Heart right ventricle (tissue), 16 donors: ENCODE results near the gene CHST13. TPM values are rescaled to one million over a fixed set of nuclear protein-coding genes. Genes with fewer than 3 reads are reported as not detected.
A peak's percentile ranks its signal among the peaks of the same experiment; 100 is the strongest.

Experiments
- ATAC-seq, 8 donors: fragments of 200-7000 bp; cut with Tn5 transposase; one replicate each; pipeline ENCODE4 v1.9.1; 2020; ENCODE audit warnings: mild to moderate bottlenecking in 8 of 8, moderate library complexity in 8 of 8, moderate number of reproducible peaks in 1 of 8
- DNase-seq, 2 donors: peaks; one replicate each; pipeline ENCODE4 v3.0.0-alpha.2; 2020
- H3K27ac ChIP-seq, 10 donors: fragments of 200-600 bp; sonication (generic) in 2 of 10; one replicate each; pipeline versions ENCODE4 v1.5.0 to v1.8.0; 2020 to 2022; ENCODE audit warnings: mild to moderate bottlenecking in 3 of 10
- H3K27me3 ChIP-seq, 7 donors: fragments of 200-600 bp; one replicate each; pipeline ENCODE4 v1.8.0; 2021 to 2022; ENCODE audit warnings: mild to moderate bottlenecking in 2 of 7
- H3K36me3 ChIP-seq, 9 donors: fragments of 200-600 bp; sonication (generic) in 1 of 9; one replicate each; pipeline versions ENCODE4 v1.5.0 to v1.8.0; 2020 to 2022; ENCODE audit warnings: mild to moderate bottlenecking in 2 of 9
- H3K4me1 ChIP-seq, 9 donors: fragments of 200-600 bp; sonication (generic) in 1 of 9; one replicate each; pipeline versions ENCODE4 v1.5.0 to v1.8.0; 2020 to 2022; ENCODE audit warnings: mild to moderate bottlenecking in 4 of 9
- H3K4me3 ChIP-seq, 10 donors: fragments of 200-600 bp; sonication (generic) in 2 of 10; one replicate each; pipeline versions ENCODE4 v1.5.0 to v1.8.0; 2020 to 2022; ENCODE audit warnings: mild to moderate bottlenecking in 7 of 10, moderate library complexity in 2 of 10
- H3K9me3 ChIP-seq, 11 donors: fragments of 200-600 bp in 10 of 11; sonication (generic) in 2 of 11; one replicate each; pipeline versions ENCODE4 v1.5.0 to v1.8.0; 2013 to 2022; ENCODE audit warnings: mild to moderate bottlenecking in 2 of 11, control low read depth in 1 of 11, moderate library complexity in 1 of 11
- CTCF ChIP-seq, 9 donors: fragments of 200-600 bp; sonication (generic) in 2 of 9; IDR thresholded peaks; one replicate each; pipeline versions ENCODE4 v1.5.0 to v1.8.0; 2021 to 2022; ENCODE audit warnings: antibody characterized with exemption in 9 of 9, mild to moderate bottlenecking in 5 of 9, moderate library complexity in 1 of 9
- WGBS, 2 donors: extraction: QIAGEN DNeasy Blood & Tissue Kit; methylation state at CpG; one replicate each; pipeline ENCODE4 v1.1.7; 2013; ENCODE audit warnings: inconsistent platforms in 1 of 2; 5-methylcytosine and 5-hydroxymethylcytosine counted together
- intact Hi-C, 10 donors: fragments of 100-400 bp; cut with DNase I; formaldehyde crosslinking; loops; one replicate each; pipeline versions ENCODE4 v1.11.1 to v1.14.2; 2022
- polyA plus RNA-seq, 2 donors: library from polyadenylated mRNA; stranded (reverse); fragments of 200-250 nt; gene quantifications; one replicate each; pipeline ENCODE4 v1.2.3, GENCODE V29; 2013
- total RNA-seq, 10 donors: library from RNA; stranded (reverse); fragmentation: NEBNext Ultra II Directional in 3 of 10; extraction: Animal tissue kit (Norgen Biotek cat#: 25700) in 3 of 10; gene quantifications; one replicate each; pipeline versions ENCODE4 v1.2.1 to v1.2.4, GENCODE V29; 2021 to 2023
- donor health status: Arrhythmogenic right ventricular cardiomyopathy.
- donor health status: ischemic (EF 13 %, LVEDD 7.1; RV severe dilation, severe dysfunction).
- donor health status: healthy with polysubstance abuse.
- donor health status: DM: no; HTN: yes; CAD: no.
- donor health status: DM: no; HTN: no; CAD: no.
- donor health status: ischemic (EF 25% LVEDD 6.9; RV normal size, moderate dysfunction).
- donor health status: ischemic (EF 25% LVEDD 5.7; RV mildly dilated, moderate dysfunction).
- donor health status: healthy.
- donor health status: DM: yes; HTN: yes; CAD: no.
- donor health status: Ischemic cardiomyopathy.
- donor health status: ischemic (EF 35%, LVEDD 5.7; RV mildly dilated, moderate dysfunction).
- donor health status: nonischemic (EF 11% LVEDD 7.7; RV severe dilation, severe dysfunction).
- donor health status: DM: yes; HTN: yes; CAD: no.
- donor health status: PGD.
- donor health status: ischemic (EF 29% LVEDD 5.4; RV normal size, mild dysfunction).
- donor health status: nonischemic (EF 23%, LVEDD 6.1; RV moderate dilation, normal function).

Gene CHST13
- total and polyA plus RNA-seq, 12 donors, result 0.12 to 1.2 (median 0.43) TPM

- WGBS, 2 donors, result 86 to 91% methylated on average over 9 of the region's 9 CpGs
- no peak for TF ChIP-seq CTCF (IDR thresholded peaks at IDR 0.05)
- Histone ChIP-seq H3K27me3 (peaks cover 0 to 3% (median 0%) of the 10 kb centered on the region in 7 donors), H3K36me3 (no peaks in the 10 kb centered on the region), H3K4me3 (no peak overlapping the region), H3K4me1 (peaks cover 0 to 8% (median 0%) of the 10 kb centered on the region in 9 donors), H3K9me3 (no peaks in the 10 kb centered on the region), H3K27ac (no peak overlapping the region)
- DNase-seq, result no peak
- no peak for ATAC-seq
- intact Hi-C loops, result loop anchor here in 4 of 10 donors (5.0 kb wide), 2 partner anchors 42 to 47 kb away; partner anchors contain the start of gene CHST13 (in 3 of the 4)
Observed at GRCh38 chr3:126569390-126569975, 45.5 kb downstream of the CHST13 start.

GRCh38 chr3:126570103-126570541 is 46.2 kb downstream of the CHST13 start:
- intact Hi-C loops, result no loop called here
- H3K27me3 ChIP-seq, result peaks cover 0 to 3% (median 0%) of the 10 kb centered on the region in 7 donors
- H3K36me3 ChIP-seq, result no peaks in the 10 kb centered on the region
- ATAC-seq (peak in 4 of 8 donors; percentile 14 to 53 (median 26)), DNase-seq (no peak)
- H3K27ac ChIP-seq, result no peak overlapping the region
- no peak overlapping the region for H3K4me3 ChIP-seq
- H3K4me1 ChIP-seq, result peaks cover 0 to 8% (median 0%) of the 10 kb centered on the region in 9 donors
- H3K9me3 ChIP-seq, result no peaks in the 10 kb centered on the region
- no peak for TF ChIP-seq CTCF (IDR thresholded peaks at IDR 0.05)
- 73 to 82% methylated on average over 6 of the region's 6 CpGs for WGBS, 2 donors

GRCh38 chr3:126571078-126571477 is 47.1 kb downstream of the CHST13 start:
- H3K27me3 ChIP-seq, result peaks cover 0 to 3% (median 0%) of the 10 kb centered on the region in 7 donors
- peak in 1 of 8 donors; percentile 31 for ATAC-seq
- intact Hi-C loops, result no loop called here
- H3K27ac ChIP-seq, result no peak overlapping the region
- no peaks in the 10 kb centered on the region for H3K9me3 ChIP-seq
- H3K4me3 ChIP-seq, result no peak overlapping the region
- 85 to 87% methylated on average over 7 of the region's 7 CpGs for WGBS, 2 donors
- TF ChIP-seq CTCF (IDR thresholded peaks at IDR 0.05), result no peak
- H3K36me3 ChIP-seq, result no peaks in the 10 kb centered on the region
- DNase-seq, result no peak
- peaks cover 0 to 8% (median 0%) of the 10 kb centered on the region in 9 donors for H3K4me1 ChIP-seq

- no peak overlapping the region for H3K27ac ChIP-seq
- 74 to 78% methylated on average over 15 of the region's 15 CpGs for WGBS, 2 donors
Observed at GRCh38 chr3:126573492-126574117, 49.6 kb downstream of the CHST13 start.

More at GRCh38 chr3:126573492-126574117, 49.6 kb downstream of the CHST13 start:
- Histone ChIP-seq H3K4me1 (peaks cover 0 to 8% (median 0%) of the 10 kb centered on the region in 9 donors), H3K4me3 (no peak overlapping the region), H3K36me3 (no peaks in the 10 kb centered on the region), H3K9me3 (no peaks in the 10 kb centered on the region), H3K27me3 (no peaks in the 10 kb centered on the region)
- intact Hi-C loops, result no loop called here
- DNase-seq, result no peak
- TF ChIP-seq CTCF (IDR thresholded peaks at IDR 0.05), result no peak
- peak in 3 of 8 donors; percentile 18 to 50 (median 49) for ATAC-seq
